GM13976 (cell line): Measurements from ENCODE around the gene MRPL46.
"Not testable (repeated sequence)": the region's sequence is repeated elsewhere in the genome, so short reads cannot be mapped to it uniquely, and the experiment has no call there.

Experiments used
- DNase-seq: peaks from one replicate; pipeline ENCODE4 v3.0.0; 2012; ENCODE audit warnings: low spot score
- CTCF ChIP-seq: IDR thresholded peaks from 2 replicates; pipeline ENCODE4 v1.5.1; 2012; ENCODE audit warnings: borderline replicate concordance, mild to moderate bottlenecking; ENCODE audit not compliant: insufficient read depth; ENCODE audit errors: extremely low read depth, missing control alignments, control extremely low read depth
- in situ Hi-C: fragments of 300-500 bp; cut with MboI; formaldehyde crosslinking; loops from one replicate; pipeline ENCODE4 v1.12.0; 2022; ENCODE audit warnings: low sequenced_read_pairs, mixed read lengths, inconsistent platforms; ENCODE audit not compliant: unreplicated experiment

MRPL46 gene

GRCh38 chr15:88438181-88438580, 29.0 kb downstream of the MRPL46 start:
- in situ Hi-C loops: no loop called here
- no peak for DNase-seq
- no peak for TF ChIP-seq CTCF

- DNase-seq, in situ Hi-C loops: not testable (repeated sequence)
Measured at GRCh38 chr15:88434106-88434505, 33.1 kb downstream of the MRPL46 start.

DNA sequence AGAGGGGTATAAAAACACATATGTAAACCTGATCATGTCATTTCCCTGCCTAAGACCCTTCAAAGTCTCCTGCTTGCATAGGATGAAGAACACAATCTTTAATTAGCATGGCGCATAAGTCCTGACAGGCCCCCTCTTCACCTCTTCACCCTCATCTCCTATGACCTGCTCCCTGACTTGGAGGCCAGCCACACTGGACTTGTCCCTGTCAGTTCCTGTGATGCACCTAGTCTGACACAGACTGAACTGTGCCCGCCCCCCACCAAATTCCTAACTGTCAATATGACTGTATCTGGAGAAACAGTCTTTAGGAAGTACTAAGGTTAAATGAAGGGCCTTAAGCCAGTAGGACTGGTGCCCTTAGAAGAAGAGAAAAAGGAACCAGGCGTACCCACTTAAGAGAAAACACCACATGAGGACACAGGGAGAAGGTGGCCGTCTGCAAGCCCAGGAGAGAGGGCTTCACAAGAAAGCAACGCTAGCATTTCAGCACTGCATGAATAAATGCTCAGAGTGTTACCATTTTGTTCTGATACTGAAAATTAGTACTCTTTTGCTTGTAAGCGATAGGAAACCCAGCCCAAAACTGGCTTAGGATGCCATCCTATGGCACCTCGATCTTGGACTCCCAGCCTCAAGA, 34.0 kb downstream of the MRPL46 start:
- TF ChIP-seq CTCF: no peak
- DNase-seq: no peak
- in situ Hi-C loops: no loop called here

GRCh38 chr15:88431441-88431840, 35.7 kb downstream of the MRPL46 start:
- in situ Hi-C loops: no loop called here
- no peak for DNase-seq
- TF ChIP-seq CTCF: no peak

- DNase-seq: no peak
- in situ Hi-C loops: no loop called here
- TF ChIP-seq CTCF: no peak
Measured at GRCh38 chr15:88430051-88430450, 37.1 kb downstream of the MRPL46 start.

DNA sequence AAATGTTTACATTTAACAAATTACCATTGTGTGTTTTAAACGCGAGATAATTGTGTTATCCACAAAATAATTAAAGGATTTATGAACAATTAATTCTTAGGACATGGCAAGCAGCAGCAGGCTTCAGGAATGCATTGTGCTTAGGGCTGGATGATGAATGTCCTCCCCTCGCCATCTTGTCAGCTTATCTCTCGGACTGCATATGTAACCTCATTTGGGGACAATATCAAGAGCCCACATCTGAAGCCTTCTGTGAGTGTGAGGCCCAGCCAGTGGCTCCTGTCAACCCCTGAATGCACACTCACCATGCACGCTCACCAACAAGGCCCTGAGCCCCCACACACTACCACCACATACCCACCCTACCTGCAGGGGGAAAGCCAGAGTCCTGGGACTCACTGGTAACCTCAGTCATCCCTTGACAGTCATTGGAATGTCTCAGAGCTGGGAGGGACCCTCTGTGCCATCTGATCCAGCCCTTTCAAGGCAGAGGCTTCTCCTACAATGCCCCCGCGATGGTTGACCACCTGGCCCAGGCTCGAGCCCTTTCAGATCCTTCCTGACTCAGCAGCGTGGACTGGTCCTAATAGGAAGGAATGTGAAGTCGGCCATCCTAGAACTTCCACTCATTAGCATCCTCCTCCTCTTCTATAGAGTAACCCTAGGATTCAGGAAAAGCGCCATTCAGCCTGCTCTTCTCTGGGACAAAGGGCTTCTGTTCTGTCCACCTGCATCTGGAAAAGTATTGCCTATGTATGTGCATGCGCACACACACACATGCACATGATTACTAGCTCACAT, 38.2 kb downstream of the MRPL46 start:
- in situ Hi-C loops: no loop called here
- no peak for DNase-seq
- no peak for TF ChIP-seq CTCF

DNA sequence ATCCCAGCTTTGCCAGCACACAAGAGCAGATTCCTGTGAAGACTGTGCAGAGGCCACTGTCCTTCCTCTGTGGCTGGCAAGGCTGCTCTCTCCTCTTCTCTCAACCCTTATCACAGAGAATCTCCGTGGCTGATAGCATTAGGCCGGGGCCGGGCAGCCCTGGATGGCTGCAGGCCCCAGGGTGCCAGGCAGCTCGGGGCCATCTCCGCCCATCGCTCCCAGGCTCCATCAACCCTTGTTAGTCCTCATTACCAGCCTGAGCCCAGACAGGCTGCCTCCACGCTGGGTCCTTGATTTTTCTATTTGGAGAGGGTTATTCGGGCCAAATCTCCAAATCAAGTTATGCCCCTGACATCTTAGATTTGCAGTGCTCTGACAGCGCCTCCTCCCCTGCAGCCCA, 39.1 kb downstream of the MRPL46 start:
- in situ Hi-C loops: no loop called here
- no peak for TF ChIP-seq CTCF
- no peak for DNase-seq
